A549 (cell line): ENCODE measurements around the gene UBAC1. TPM values are rescaled to one million over a fixed set of nuclear protein-coding genes. Genes with fewer than 3 reads are reported as not detected.

Experiments
- ATAC-seq, 2 experiments: fragments of 200-7000 bp in 1 of 2; fragments of >200 bp in 1 of 2; cut with Nextera tagmentation in 1 of 2; cut with Tn5 transposase in 1 of 2; 3 replicates each; pipeline versions ENCODE4 v1.8.0 to v1.9.1; 2018 to 2020; ENCODE audit warnings: mild to moderate bottlenecking in 1 of 2, moderate library complexity in 1 of 2
- CTCF ChIA-PET: fragments of 300-600 bp; sonication (Branson Sonifier 250); formaldehyde crosslinking; extraction: SDS; loops from one replicate; lab custom pipeline; 2021; ENCODE audit warnings: antibody characterized with exemption, inconsistent platforms; lab: Yijun Ruan, JAX
- POLR2A ChIA-PET: fragments of 350-600 bp; formaldehyde crosslinking; extraction: SDS; loops from one replicate; lab custom pipeline; 2021; ENCODE audit warnings: antibody characterized with exemption, inconsistent platforms; lab: Yijun Ruan, JAX
- DNase-seq, 2 experiments: peaks; one replicate each; pipeline versions ENCODE4 v3.0.0 to v3.0.0-alpha.2; 2011 to 2016; ENCODE audit warnings: low read depth in 1 of 2, low spot score in 1 of 2
- FAIRE-seq: peaks from 2 replicates; lab custom pipeline; 2011; peaks lifted over from hg19 to GRCh38; lab: Jason Lieb, UNC
- H3K27ac ChIP-seq, 2 experiments: fragments of >200 bp; sonication (Bioruptor Twin); formaldehyde crosslinking; 3 replicates each; pipeline ENCODE4 v1.5.1; 2016 to 2017
- H3K4me1 ChIP-seq: fragments of >200 bp; sonication (Bioruptor Twin); formaldehyde crosslinking; 3 replicates; pipeline ENCODE4 v1.6.1; 2016
- H3K4me2 ChIP-seq: fragments of >200 bp; sonication (Bioruptor Twin); formaldehyde crosslinking; 3 replicates; pipeline ENCODE4 v1.6.1; 2016
- H3K4me3 ChIP-seq: fragments of >200 bp; sonication (Bioruptor Twin); formaldehyde crosslinking; 3 replicates; pipeline ENCODE4 v1.5.1; 2016
- H3K9me3 ChIP-seq: fragments of >200 bp; sonication (Bioruptor Twin); formaldehyde crosslinking; 3 replicates; pipeline ENCODE4 v1.6.1; 2016
- CBX2 ChIP-seq: fragments of 200-600 bp; sonication (generic); IDR thresholded peaks from 2 replicates; pipeline ENCODE4 v1.6.1; 2016; ENCODE audit warnings: low read depth, mild to moderate bottlenecking, borderline replicate concordance
- CBX8 ChIP-seq: fragments of 200-600 bp; sonication (generic); IDR thresholded peaks from 2 replicates; pipeline ENCODE4 v1.6.1; 2016
- EHMT2 ChIP-seq: fragments of 200-600 bp; sonication (generic); IDR thresholded peaks from 2 replicates; pipeline ENCODE4 v1.6.1; 2016; ENCODE audit warnings: antibody characterized with exemption, low read depth, mild to moderate bottlenecking, moderate library complexity
- ESRRA ChIP-seq: fragments of 150-350 bp; IDR thresholded peaks from 2 replicates; pipeline ENCODE4 v1.6.1; 2014; ENCODE audit warnings: mild to moderate bottlenecking, low read length, borderline replicate concordance
- FOSL2 ChIP-seq, 2 experiments: fragments of 450-650 bp in 1 of 2; fragments of >200 bp in 1 of 2; sonication (Bioruptor Twin) in 1 of 2; formaldehyde crosslinking; IDR thresholded peaks; 2 replicates each; pipeline versions ENCODE4 v1.5.0 to v1.6.1; 2016 to 2020; ENCODE audit warnings: mild to moderate bottlenecking in 1 of 2, moderate library complexity in 1 of 2
- GATA3 ChIP-seq: IDR thresholded peaks from 2 replicates; pipeline ENCODE4 v1.6.1; 2012; ENCODE audit warnings: borderline replicate concordance
- JUNB ChIP-seq: fragments of >200 bp; sonication (Bioruptor Twin); formaldehyde crosslinking; IDR thresholded peaks from 2 replicates; pipeline ENCODE4 v1.6.1; 2016
- MAZ ChIP-seq: fragments of 150-350 bp; IDR thresholded peaks from 2 replicates; pipeline ENCODE4 v1.6.1; 2014; ENCODE audit warnings: antibody characterized with exemption, low read depth, low read length, borderline replicate concordance
- NFE2L2 ChIP-seq: fragments of 150-350 bp; conservative IDR thresholded peaks from 2 replicates; pipeline ENCODE4 v1.6.1; 2014; ENCODE audit warnings: low read length
- PHF8 ChIP-seq: fragments of 200-600 bp; sonication (generic); IDR thresholded peaks from 2 replicates; pipeline ENCODE4 v1.6.1; 2016; ENCODE audit warnings: low read depth, mild to moderate bottlenecking, antibody characterized with exemption, moderate library complexity, borderline replicate concordance
- POLR2A ChIP-seq: IDR thresholded peaks from 2 replicates; pipeline ENCODE4 v1.6.1; 2012; ENCODE audit warnings: mild to moderate bottlenecking, low read length
- RARB ChIP-seq: fragments of 250-450 bp; sonication (Bioruptor Pico); IDR thresholded peaks from 2 replicates; pipeline ENCODE4 v1.8.0; 2021; ENCODE audit warnings: mild to moderate bottlenecking, moderate library complexity
- RCOR1 ChIP-seq: fragments of 150-350 bp; IDR thresholded peaks from 2 replicates; pipeline ENCODE4 v1.6.1; 2014; ENCODE audit warnings: antibody characterized with exemption, low read length, low read depth
- RNF2 ChIP-seq: fragments of 200-600 bp; sonication (generic); IDR thresholded peaks from 2 replicates; pipeline ENCODE4 v1.6.1; 2016; ENCODE audit warnings: low read depth, mild to moderate bottlenecking, antibody characterized with exemption, moderate library complexity, borderline replicate concordance
- ZC3H11A ChIP-seq: fragments of 450-650 bp; IDR thresholded peaks from 2 replicates; pipeline ENCODE4 v1.6.1; 2014; ENCODE audit warnings: antibody characterized with exemption, mild to moderate bottlenecking
- ZFP36 ChIP-seq: fragments of 450-650 bp; IDR thresholded peaks from 2 replicates; pipeline ENCODE4 v1.6.1; 2014; ENCODE audit warnings: borderline replicate concordance; ENCODE audit not compliant: partially characterized antibody
- WGBS: methylation state at CpG from one replicate; pipeline ENCODE4 v1.1.6; 2017; ENCODE audit errors: missing lambda C conversion rate; 5-methylcytosine and 5-hydroxymethylcytosine counted together
- polyA plus RNA-seq, 4 experiments: library from polyadenylated mRNA; depleted of rRNA in 3 of 4; stranded (reverse); fragments of >200 nt; fragmentation: RNase III in 1 of 4; extraction: RNeasy Plus Mini Kit Qiagen cat#74134 plus additional on column Dnase treatment in 1 of 4; gene quantifications; 2 replicates in 3 of 4; 3 replicates in 1 of 4; pipeline ENCODE4 v1.2.3, GENCODE V29; 2011 to 2017
- TF ChIP-seq, protein P1 (sequence below): fragments of 200-600 bp; sonication (generic); IDR thresholded peaks from 2 replicates; pipeline ENCODE4 v1.6.1; 2016; ENCODE audit warnings: antibody characterized with exemption, mild to moderate bottlenecking, moderate library complexity
- TF ChIP-seq, protein P2 (sequence below): fragments of 450-650 bp; IDR thresholded peaks from 2 replicates; pipeline ENCODE4 v1.6.1; 2014; ENCODE audit warnings: antibody characterized with exemption
- TF ChIP-seq, protein P3 (sequence below): fragments of 250-450 bp; sonication (Bioruptor Pico); IDR thresholded peaks from 2 replicates; pipeline ENCODE4 v1.5.0; 2020; ENCODE audit warnings: low read depth, mild to moderate bottlenecking, moderate library complexity
- TF ChIP-seq, protein P4 (sequence below): IDR thresholded peaks from 2 replicates; pipeline ENCODE4 v1.6.1; 2012; ENCODE audit warnings: low read depth, borderline replicate concordance

UBAC1 gene
- polyA plus RNA-seq, 2 of the 4 experiments (the other 2 are of a cell fraction), result 30.8 to 37.6 TPM

DNA sequence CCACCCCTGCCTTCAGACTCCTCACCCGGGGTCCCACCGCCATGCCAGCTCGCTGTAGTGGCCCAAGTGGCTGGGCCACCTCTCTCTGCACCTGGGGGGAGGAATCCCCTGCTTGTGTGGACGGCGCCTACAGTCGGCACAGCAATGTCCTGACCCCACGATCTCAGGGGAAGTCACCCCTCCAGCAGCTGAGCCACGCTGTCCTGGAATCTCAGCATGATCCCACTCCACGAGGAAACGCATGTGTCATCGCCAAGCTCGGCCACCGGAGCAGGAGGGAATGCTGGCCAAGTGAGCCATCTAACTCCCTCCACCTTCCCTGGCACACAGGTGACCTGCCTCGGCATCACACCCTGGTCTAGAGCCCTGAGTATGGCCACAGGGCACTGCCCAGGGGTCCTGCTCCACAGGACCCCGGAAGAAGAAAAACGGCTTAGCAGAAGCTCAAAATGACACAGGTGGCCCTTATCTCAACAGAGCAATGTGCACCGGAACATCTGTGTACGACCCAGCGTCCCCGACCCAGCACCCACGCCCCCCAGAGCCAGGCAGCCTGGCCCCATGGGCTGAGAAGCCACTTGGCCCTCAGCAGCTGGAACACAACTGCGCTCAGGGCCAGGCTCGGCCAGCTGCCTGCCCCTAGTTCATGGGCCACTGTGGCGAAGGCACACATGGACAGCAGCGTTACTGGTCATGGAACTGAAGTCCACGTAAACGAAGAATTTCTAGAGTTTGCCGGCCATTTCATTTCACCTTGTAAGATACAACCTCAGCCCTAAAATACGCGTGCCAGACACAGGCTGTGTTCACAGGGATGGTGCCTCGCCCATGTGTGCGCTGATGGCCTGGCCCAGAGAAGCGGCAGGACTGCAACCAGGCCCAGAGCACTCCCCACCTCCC, 30.5 kb downstream of the UBAC1 start:
- TF ChIP-seq, protein P1, sequence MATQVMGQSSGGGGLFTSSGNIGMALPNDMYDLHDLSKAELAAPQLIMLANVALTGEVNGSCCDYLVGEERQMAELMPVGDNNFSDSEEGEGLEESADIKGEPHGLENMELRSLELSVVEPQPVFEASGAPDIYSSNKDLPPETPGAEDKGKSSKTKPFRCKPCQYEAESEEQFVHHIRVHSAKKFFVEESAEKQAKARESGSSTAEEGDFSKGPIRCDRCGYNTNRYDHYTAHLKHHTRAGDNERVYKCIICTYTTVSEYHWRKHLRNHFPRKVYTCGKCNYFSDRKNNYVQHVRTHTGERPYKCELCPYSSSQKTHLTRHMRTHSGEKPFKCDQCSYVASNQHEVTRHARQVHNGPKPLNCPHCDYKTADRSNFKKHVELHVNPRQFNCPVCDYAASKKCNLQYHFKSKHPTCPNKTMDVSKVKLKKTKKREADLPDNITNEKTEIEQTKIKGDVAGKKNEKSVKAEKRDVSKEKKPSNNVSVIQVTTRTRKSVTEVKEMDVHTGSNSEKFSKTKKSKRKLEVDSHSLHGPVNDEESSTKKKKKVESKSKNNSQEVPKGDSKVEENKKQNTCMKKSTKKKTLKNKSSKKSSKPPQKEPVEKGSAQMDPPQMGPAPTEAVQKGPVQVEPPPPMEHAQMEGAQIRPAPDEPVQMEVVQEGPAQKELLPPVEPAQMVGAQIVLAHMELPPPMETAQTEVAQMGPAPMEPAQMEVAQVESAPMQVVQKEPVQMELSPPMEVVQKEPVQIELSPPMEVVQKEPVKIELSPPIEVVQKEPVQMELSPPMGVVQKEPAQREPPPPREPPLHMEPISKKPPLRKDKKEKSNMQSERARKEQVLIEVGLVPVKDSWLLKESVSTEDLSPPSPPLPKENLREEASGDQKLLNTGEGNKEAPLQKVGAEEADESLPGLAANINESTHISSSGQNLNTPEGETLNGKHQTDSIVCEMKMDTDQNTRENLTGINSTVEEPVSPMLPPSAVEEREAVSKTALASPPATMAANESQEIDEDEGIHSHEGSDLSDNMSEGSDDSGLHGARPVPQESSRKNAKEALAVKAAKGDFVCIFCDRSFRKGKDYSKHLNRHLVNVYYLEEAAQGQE, result no peak
- TF ChIP-seq FOSL2 (IDR thresholded peaks at IDR 0.05) (no peak), FOSL2 (CRISPR knock-in tag; IDR thresholded peaks at IDR 0.05) (no peak), JUNB (no peak), RNF2 (no peak), RARB (CRISPR knock-in tag) (no peak), ZFP36 (no peak), CBX8 (no peak)
- no peak overlapping the region for H3K4me3 ChIP-seq
- no peak overlapping the region for H3K27ac ChIP-seq
- ATAC-seq (no peak), FAIRE-seq (no peak), DNase-seq (no peak)
- ChIA-PET CTCF (interaction anchor here (0.6 kb wide), 1 partner anchor 1801 kb away, joined by 3 read pairs; no protein-coding TSS in a partner anchor), POLR2A (no interaction called here)
- H3K4me1 ChIP-seq, result peaks cover 15% of the 10 kb centered on the region
- H3K4me2 ChIP-seq, result no peak overlapping the region
- 94% methylated on average over 30 of the region's 33 CpGs for WGBS
- H3K9me3 ChIP-seq, result no peaks in the 10 kb centered on the region

DNA sequence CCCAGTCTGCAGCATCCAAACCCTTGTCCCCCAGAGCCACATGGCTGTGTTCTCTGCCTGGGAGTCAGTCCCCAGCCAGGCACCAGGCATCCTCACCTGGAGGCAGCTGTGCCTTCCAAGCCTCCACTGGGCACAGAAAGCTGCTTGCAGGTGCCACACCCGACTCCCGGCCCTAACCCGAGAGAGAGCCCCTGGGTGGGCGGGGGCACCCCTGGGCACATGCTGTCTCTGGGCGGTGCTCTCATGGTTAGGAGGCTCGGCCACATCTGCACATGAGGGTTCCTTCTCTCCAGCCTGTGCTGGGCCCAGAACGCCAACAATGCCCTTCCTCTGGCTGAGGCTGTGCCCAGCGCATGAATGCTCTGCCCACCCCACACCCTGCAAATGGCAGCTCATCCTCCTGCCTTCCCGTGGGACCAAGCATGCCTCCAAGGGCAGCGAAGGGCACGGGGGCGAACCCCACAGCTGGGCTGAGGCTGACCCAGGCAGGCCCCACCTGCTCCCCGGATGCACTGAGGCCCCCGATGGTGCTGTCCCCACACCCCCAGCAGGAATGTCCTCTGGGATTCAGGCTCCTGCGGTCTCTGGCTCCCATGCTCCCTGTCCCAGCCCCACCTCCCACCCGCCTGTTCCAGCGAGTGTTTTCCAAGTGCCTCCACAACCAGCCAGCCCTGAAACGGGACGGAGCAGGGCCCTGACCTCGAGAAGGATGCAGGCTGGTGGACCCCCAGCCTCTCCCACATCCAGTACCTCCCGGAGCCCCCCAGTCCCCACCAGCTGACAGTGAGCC, 31.3 kb downstream of the UBAC1 start:
- Histone ChIP-seq H3K27ac (no peak overlapping the region), H3K4me1 (peaks cover 15% of the 10 kb centered on the region), H3K4me2 (no peak overlapping the region), H3K4me3 (no peak overlapping the region), H3K9me3 (no peaks in the 10 kb centered on the region)
- DNase-seq (no peak), FAIRE-seq (no peak), ATAC-seq (no peak; a peak in 1 of 6 replicates)
- WGBS, result 76% methylated on average over 4 of the region's 21 CpGs
- no peak for TF ChIP-seq RCOR1
- no peak for TF ChIP-seq CBX2
- ChIA-PET CTCF (interaction anchor here (0.6 kb wide), 1 partner anchor 1802 kb away, joined by 3 read pairs; no protein-coding TSS in a partner anchor), POLR2A (no interaction called here)

DNA sequence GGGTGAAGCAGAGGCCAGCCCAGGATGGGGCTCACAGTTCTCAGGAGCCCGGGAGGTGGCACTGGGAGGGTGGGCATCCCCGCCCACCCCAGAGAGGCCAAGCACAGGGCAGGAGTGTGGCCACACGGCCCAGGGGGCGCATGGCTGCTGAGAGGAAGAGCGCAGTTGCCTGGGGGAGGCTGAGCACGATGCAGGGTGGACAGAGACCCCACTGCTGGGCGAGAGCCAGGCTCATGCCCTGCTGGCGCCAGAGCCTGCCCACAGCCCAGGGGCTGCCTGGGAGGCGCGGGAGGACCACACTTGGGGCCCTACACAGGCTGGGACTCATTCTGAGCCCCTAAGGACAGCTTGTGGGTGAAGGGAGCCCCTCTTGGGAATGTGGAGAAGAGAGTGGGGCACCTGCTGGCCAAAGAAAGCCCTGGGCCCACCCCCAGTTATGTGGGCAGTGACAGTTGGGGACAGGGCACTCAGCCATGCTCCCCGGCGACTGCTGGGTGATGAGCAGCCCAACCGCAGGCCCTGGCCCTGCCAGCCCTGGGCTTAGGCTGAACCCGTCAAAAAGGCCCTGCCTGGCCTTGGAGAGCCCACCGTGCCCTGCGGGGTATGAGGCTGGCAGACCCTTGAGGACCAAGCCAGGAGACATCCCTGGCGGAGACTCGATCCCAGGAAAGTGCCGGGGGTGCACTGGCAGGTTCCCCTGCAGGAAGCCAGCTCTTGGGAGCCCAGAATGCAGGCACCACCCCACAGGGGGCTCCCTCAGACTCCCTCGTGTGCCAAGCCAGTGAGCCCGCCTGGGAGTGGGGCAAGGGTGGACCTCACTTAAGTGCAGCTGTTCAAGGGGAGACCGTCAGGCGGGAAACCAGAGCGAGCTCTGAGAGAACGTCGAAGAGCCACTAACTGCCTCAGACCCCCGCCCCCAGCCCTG, 32.2 kb downstream of the UBAC1 start:
- Histone ChIP-seq H3K4me3 (no peak overlapping the region), H3K4me1 (peaks cover 15% of the 10 kb centered on the region), H3K9me3 (no peaks in the 10 kb centered on the region), H3K4me2 (no peak overlapping the region), H3K27ac (no peak overlapping the region)
- ChIA-PET POLR2A (no interaction called here), CTCF (interaction anchor here (0.5 kb wide), 1 partner anchor 49 kb away, joined by 3 read pairs; no protein-coding TSS in a partner anchor)
- no peak for FAIRE-seq
- WGBS, result 91% methylated on average over 20 of the region's 27 CpGs
- no peak for ATAC-seq
- no peak for TF ChIP-seq ZFP36
- TF ChIP-seq, protein P2, sequence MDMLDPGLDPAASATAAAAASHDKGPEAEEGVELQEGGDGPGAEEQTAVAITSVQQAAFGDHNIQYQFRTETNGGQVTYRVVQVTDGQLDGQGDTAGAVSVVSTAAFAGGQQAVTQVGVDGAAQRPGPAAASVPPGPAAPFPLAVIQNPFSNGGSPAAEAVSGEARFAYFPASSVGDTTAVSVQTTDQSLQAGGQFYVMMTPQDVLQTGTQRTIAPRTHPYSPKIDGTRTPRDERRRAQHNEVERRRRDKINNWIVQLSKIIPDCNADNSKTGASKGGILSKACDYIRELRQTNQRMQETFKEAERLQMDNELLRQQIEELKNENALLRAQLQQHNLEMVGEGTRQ, result no peak
- no peak for TF ChIP-seq ZC3H11A
- no peak for TF ChIP-seq ESRRA
- no peak for TF ChIP-seq CBX2
- no peak for TF ChIP-seq MAZ
- no peak for TF ChIP-seq NFE2L2
- TF ChIP-seq, protein P3, sequence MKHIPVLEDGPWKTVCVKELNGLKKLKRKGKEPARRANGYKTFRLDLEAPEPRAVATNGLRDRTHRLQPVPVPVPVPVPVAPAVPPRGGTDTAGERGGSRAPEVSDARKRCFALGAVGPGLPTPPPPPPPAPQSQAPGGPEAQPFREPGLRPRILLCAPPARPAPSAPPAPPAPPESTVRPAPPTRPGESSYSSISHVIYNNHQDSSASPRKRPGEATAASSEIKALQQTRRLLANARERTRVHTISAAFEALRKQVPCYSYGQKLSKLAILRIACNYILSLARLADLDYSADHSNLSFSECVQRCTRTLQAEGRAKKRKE (CRISPR knock-in tag), result no peak
- TF ChIP-seq, protein P4, sequence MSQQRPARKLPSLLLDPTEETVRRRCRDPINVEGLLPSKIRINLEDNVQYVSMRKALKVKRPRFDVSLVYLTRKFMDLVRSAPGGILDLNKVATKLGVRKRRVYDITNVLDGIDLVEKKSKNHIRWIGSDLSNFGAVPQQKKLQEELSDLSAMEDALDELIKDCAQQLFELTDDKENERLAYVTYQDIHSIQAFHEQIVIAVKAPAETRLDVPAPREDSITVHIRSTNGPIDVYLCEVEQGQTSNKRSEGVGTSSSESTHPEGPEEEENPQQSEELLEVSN, result no peak
- no peak for TF ChIP-seq POLR2A
- TF ChIP-seq PHF8, result no peak
- no peak for TF ChIP-seq FOSL2 (IDR thresholded peaks at IDR 0.05)
- TF ChIP-seq FOSL2 (CRISPR knock-in tag; IDR thresholded peaks at IDR 0.05), result no peak
- no peak for TF ChIP-seq EHMT2
- no peak for TF ChIP-seq GATA3
- no peak for TF ChIP-seq RARB (CRISPR knock-in tag)
- DNase-seq, result no peak
